Left forelimb (tissue), 1 donor: ENCODE results near the gene PARD3.

Source experiments
- DNase-seq: peaks from one replicate; pipeline ENCODE4 v3.0.0-alpha.2; 2018; ENCODE audit warnings: low spot score

The PARD3 gene

DNA sequence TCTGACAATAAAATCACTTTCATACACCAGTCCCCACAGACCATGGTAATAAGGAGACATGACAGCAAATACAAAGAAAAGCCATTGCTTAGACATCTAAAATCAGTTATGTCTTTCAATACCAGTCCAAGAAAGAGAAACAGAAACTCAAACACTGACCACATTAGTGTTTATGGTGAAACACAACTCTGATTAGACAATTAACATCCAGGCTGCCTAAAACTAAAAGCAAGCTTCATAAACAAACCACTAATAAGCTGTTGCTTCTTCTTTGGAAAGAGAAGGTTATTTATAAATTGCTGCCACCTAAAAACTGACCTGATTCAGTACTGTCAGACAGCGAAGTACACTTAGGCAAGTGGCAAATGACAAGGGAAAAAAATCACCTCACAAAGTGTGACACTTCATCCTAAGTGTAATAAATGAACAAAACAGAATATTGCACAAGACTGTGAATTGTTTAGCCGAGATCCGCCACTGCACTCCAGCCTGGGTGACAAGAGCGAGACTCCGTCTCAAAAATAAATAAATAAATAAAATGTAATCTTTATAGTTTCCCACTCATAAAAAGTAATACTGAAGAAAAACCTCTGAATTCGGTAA is 277.4 kb downstream of the PARD3 start:
- DNase-seq = no peak

DNA sequence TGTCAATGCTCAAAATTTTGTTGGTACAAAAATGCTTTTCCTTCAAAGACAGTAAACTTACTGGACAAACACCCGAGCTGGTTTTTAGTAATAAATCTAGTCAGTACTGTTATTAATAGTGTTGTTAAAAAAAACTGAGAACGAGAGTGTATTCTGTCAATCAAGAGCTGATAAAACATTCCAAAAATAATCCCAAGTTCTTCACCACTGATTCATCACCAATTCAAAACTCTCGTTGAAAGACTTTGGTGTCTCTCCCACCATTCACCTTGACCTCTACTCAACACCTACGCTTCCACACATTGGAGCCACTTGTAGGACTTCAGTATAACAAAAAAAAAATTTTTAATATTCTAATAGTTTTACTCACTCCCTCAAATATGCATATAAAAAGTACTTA is 279.2 kb downstream of the PARD3 start:
- no peak for DNase-seq

DNA sequence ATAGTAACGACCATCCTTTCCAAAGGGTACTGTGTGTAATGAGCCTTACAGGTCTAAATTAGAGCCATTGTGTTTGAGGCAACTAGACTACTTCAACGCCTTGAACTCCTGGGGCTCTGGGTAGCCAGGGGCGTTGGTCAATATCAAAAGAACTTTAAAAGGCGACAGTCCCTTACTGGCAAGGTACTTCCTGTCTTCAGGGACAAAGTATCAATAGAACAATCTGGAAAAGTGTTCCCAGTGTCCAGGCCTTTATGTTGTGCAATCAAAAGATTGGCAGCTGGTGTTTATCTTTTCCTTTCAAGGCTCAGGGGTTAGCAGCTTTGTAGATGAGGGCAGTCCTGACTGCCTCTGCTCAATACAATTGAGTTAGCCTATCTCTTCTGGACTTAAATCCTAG is 284.3 kb downstream of the PARD3 start:
- no peak for DNase-seq

DNA sequence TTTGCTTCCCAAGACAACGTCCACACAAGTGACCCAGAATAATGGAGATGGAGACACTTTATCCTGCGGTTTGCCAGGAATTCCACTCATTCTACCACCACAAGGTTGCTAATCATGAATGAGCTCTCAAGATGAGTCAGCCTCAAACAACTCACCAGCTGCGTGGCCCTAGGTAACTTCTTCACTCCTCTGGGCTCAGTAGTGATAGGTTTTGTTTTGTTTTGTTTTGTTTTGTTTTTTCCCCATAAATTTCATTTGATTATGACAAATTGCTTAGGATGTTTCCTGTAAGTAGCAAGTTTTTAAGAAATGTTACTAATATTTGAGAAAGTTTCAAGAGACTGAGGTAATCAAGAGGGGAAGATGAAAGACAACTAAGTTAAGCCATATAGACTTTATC is 286.8 kb downstream of the PARD3 start:
- no peak for DNase-seq

DNA sequence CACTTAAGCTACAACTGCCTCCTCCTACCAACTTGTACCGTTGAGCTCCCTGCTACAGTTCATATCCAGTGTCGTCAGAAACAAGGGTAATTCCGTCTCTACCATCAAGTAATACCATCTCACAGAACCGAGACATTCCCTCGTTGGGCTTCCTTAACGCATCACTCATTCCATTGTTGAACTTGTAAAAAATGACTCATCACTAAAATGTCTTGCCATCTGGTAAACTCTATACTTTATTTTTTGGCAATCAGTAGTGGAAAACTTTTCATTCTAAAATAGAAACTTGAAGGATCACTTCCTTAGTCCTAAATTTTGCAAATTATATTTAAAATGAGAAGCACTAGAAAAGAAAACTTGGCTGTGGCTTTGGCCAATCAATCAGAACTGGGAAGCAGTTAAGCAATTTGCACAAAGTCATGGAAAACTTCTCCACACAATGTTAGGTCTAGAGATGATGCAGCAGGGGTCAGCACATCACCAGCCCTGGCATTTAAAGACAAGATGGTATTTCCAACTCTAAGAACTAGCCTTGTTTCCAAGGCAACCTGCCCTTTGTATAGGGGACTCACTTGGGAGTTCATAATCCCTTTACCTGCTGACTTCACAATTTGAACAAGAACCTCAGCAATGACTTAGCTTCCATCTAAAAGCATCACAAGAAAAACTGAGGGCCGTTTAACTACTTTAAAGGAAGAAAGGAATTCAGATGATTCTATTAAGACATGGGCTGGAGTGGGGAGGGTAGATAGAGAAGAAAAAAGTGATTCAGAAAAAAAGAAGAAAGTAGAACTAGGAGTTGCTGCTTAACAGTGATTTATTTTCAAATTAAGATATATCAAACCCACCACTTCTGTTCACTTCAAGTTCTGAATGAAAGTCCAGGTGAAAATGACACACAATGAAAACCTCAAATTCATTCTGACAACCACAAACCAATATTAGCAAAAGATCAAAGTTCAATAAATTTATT is 288.1 kb downstream of the PARD3 start:
- DNase-seq = no peak

DNA sequence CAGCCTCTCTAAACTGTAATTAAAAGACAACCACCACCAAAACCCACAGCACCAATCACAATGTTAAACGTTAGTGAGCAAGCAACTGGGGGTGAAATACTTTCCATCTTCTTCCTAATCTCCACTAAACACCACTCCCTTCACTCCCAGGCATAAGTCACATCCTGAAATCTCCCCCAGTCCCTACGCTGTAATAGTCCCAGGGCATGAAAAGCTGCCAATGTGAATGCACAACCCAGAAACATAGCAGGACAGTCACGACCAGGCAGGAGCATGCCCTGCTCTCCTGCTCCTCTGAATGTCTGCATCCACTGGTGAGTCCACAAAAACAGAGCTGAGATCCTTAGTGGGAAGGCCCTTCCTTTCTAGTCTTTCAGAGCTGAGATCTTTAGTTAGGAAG is 288.9 kb downstream of the PARD3 start:
- DNase-seq = no peak

DNA sequence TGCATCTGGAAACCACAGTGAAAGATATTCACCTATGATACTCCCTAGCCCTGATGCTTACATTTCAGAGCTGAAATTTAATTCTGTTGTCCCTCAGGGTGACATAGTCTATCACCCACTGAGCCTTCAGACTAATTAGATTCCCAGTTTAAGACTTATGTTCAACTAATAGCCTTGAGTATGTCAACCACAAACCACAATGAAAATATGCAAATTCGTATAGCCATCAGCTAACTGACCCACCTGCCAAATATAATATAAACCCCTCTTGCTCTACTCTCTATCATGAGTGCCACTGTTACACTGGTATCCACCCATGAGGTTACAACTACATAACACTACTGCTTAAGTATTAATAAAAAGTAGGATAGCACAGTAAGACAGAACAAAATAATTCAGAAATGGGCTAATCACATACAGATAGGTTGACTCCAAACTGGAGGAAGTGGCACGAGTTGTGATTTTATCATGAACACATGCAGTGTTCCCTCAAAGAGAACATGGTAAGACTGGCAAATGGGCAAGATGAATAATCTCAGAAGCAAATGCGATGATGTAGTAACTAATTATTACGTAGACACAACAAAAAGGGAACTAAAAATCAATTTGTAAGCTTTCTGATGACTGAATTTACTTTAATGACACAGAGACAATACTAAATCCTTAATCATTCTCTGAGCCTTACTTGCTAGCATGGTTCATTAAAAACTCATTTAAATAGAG is 290.6 kb downstream of the PARD3 start:
- DNase-seq = no peak

DNA sequence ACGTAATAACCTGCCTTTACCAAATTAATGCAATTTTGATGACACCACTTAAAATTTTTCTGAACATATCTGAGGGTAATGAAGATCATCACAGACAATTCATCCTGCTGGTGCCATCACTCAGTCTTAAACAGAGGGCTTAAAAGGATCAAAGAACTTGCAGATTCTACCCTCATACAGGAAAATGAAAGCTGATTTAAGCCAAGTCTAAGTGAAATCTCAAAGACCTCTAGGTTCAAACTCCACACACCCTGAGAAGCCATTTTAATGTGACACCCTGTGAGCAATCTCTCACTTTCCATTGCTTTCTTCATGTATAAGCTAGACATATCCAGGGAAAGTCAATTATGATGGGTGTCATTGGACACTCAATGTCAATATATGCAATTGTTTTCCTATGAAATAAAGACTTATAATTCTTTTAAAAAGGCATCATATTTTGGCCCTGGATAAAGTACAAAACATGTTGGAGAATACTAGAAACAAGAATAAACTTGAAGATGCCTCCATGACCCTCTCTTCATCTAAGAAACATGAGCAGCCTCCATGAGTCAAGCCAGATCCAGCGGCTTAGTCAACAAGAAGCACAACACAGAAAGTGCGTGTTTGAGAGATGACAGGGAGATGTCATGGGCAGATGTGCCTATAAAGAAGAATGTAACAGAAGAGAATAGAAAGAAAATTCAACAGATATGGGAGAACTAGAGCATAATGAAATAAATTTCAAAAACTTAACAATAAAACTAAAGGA is 291.9 kb downstream of the PARD3 start:
- DNase-seq = no peak

DNA sequence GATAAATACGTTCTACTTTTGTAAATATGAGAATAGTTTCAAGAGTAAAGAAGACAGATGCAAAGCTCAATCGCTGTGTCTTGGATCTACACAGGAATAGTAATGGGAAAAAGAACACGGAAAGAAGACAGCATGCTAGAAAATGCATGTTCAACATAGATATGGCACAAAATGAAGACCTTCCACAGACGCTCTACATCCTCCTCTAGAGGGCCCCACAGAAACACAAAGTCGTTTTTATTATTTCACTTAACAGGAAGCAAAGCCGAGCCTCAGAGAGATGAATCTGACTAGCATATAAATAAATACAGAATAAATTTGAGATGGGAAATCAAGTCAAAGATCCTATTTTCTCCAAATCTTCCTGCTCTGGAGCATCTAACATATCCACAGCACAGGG is 292.6 kb downstream of the PARD3 start:
- DNase-seq = no peak

DNA sequence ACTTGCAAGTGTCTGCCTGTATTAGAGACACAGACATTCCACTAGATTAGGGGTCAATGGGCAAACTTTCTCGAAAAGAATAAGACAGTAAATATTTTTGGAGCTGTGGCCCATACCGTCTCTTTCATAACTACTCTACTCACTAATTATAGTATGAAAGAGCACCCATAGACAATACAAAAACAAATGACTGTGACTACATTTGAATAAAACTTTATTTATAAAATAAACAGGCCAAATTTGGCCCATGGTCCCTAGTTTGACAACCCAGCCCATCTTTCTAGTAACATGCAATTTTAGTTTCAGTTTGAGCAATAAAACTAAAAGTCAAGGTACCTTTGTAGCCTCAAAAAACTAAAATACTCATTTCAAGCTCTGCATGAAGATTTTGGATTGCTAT is 294.6 kb downstream of the PARD3 start:
- DNase-seq = no peak

DNA sequence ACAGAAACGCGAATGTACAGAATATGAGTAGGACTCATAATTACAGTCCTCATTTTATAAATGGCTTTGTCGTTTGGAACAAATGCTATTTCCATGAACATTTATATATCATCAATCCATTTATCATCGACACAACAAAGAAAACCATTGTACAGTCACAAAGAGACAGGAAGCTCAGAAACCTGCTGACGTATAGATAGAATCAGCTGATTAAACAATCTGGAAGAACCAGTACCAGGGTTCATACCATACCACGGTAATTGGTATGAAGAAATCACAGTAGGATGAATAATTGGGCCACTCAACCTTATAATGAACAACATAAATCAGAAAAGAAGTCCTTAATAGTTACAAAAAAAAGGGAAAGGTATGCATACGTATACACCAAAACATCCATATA is 295.0 kb downstream of the PARD3 start:
- DNase-seq = no peak

DNA sequence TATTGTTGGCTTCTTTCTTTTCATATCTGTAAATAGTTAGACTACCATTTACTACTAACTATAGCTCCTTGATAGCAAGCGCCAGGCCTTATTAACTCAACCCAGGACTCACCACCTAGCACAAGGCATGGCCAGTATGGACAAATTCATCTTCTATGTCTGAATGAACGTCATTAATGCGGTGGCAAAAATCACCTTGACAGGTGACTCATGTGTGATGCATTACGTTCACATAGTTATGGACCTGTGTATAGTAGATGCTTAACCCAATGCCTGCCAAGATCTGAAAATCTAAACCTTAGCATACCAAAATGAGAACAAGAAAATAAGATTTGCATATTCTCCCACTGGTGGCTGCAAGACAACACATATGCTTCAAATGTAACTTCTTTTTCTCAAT is 300.8 kb downstream of the PARD3 start:
- no peak for DNase-seq

DNA sequence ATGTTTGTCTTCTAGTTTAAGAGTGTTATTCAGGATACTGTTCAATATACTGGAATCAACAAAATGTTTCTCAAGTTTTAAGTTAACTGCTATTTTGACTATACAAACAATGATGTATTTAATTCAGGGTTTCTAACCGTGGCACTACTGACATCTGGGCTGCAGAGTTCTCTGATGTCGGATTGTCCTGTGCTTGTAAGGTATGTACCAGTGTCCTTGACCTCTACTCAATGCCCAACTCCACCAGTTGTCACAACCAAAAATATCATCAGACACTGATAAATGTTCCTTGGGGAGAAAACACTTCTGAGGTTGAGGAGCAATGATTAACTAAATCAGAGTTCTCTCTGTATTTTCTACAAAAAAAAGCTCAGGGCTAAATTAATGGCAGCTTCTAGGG is 301.5 kb downstream of the PARD3 start:
- DNase-seq = no peak

DNA sequence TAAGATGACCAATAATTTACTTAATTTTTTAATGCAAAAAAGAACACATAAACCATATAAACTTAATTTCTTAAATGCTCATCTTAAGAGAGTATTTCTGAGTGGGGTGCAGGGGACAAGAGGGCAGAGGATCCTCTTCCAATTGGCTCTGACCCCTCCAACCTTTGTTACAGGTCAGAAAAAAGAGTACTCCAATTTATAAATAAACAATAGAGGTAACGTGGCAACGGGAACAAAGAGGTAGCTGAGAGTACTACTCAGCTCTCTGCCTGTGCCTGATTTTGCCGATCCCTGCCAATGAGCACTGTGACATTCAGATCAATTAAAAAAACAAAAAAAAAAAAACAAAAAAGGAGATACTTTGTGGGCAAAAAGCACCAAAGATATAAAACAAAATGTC is 307.9 kb downstream of the PARD3 start:
- DNase-seq = no peak

DNA sequence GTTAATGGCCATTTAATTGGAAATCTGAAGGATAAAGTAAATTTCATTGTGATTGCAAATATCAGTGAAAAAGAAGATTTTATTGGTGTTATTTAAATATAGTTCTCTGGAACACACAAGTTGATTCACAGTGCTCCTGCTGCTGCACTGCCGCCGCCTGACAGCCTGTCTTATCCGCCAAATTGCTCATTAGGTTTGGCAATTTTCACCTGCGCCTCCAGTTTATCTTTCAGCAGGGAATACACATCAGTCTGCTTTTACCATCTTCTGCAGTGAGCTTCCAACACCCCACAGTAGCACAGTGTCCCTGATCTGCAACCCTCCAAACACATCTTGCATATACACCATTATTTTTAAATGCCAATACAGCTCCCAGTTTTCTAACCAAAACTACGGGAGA is 308.3 kb downstream of the PARD3 start:
- no peak for DNase-seq

DNA sequence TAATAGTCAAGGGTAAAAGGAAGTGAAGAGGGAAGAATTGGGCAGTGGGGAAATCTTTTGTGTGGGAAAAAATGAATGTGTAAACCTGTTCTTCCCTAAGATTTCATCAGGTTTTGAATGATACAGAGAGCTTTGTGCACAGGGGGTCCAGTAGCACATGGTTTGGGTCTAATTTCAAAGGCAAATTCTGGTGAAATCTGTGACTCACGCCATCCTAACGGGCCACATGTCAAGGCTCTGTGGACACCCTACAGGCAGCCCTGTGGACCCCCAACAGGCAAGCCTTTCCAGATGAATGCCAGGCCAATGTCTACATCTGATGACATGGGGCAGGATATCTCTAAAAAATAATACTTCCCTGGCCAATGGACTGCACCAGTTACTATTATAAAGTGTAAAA is 309.8 kb downstream of the PARD3 start:
- no peak for DNase-seq

DNA sequence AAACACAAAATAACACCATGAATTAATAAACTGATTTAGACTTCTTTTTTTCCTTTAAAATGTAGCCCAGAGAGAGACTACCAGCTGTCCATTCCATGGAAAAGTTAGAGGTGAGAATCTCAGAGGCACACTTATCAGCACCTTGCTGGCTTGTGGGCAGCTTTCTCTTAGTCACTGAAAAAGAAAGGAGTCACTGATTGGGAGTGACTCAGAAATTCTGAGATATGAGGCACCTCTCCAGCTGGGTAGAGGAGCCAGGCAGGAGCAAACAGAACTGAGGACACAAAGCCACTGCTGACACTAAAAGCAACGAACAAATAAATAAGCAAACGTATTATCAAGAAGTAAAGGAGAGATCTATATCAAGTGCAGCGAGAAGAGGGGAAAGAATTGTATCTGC is 310.6 kb downstream of the PARD3 start:
- no peak for DNase-seq

DNA sequence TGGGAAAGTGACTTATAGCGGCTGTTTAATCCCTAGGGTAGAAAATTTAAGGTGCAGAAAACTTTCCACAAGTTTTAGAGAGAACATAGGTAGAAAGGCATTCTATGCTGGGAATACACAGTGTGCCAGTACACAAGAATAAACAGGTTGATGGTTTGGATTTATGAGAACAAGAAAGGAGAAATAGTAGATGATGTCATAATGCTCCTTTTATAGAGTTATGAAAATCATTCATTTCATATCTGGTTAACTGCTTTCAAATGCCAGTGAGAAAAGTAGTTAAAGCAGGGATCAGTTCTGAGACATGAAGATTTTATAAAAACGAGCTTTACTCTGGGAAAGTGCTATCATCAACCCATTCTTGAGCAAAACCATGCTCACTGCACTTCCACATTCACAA is 311.4 kb downstream of the PARD3 start:
- DNase-seq = no peak

DNA sequence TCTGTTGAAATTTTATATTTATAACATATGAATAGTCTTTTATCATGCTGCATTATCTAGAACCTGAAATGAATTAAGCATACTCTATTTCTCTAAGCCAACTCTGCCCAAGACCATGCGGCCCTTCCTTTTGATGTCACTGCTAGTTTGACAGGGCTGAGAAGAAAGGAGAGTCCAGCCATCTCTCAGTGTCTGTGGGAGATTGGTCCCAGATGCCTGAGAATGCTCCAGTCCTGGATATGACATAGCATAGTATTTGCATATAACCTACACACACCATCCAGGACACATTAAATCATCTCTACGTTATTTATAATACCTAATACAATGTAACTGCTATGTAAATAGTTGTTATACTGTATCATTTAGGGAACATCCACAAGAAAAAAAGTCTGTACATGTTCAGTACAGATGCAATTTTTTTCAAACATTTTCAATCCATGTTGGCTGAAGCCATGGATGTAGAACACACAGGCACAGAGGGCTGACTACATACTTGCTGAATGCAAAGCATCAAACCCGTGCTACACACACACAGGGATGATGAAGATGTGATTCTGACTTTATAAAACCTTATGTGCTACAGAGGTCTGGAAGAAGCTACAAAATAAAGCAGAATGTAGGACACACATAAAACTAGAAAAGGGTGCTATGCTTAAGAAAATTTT is 315.4 kb downstream of the PARD3 start:
- DNase-seq = no peak

DNA sequence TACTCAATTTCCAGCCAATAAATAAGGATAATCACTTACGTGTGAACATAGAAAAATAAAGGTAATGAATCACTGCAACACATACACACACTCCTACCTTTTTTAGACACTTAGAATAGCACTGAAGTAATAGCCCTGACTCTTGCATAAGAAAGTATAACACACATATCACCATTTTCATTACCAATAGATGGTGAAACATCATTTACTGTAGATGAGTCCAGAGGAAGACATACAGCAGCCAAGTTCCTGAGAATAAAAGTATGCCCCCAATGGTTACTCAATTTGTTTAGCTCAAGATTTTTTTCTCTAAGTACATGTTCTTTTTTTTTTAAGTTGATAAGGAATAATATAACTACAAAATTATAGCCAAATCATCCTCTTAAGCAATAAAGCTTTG is 316.3 kb downstream of the PARD3 start:
- no peak for DNase-seq

DNA sequence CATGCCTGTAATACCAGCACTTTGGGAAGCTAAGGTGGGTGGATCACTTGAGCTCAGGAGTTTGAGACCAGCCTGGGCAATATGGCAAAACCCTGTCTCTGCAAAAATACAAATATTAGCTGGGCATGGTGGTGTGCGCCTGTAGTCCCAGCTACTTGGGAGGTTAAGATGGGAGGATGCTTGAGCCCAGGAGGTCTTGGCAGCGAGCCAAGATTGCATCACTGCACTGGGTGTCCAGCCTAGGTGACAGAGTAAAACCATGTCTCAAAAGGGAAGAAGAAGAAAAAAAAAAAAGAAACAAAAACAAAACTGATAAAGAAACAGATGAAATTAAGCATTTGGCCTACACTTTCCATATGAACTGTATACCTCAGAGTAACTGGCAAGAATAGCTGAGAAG is 319.2 kb downstream of the PARD3 start:
- no peak for DNase-seq

DNA sequence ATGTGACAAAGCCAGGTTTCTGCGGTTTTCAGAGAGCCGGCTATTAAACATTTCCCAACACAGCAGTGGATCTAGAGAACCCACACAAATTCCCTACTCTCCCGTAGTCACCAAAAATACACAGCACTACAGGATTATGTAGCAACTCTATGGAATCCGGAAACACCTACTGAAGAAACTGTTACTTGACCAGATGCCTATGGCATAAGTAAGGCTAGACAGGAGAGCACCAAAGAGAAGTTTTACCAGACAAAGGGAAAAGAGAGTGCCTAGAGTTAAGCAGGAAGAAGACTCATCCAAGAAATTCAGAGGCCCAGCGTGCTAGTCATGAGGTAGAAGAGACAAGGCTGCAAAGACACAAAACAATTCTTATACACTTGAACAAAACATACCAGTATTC is 321.1 kb downstream of the PARD3 start:
- DNase-seq = no peak
